OCI-LY1 (cell line): ENCODE measurements around the gene SPATA9.

ENCODE experiments used
- EZH2 ChIP-seq: fragments of 200-600 bp; sonication (generic), shearing (Covaris generic); IDR thresholded peaks from 2 replicates; pipeline ENCODE4 v1.8.0; 2017; ENCODE audit warnings: borderline replicate concordance, mixed run types, mild to moderate bottlenecking, antibody characterized with exemption, low read length, moderate library complexity, mixed read lengths
- TF ChIP-seq, protein P1 (sequence below): fragments of 200-600 bp; sonication (generic), shearing (Covaris generic); IDR thresholded peaks from 2 replicates; pipeline ENCODE4 v1.5.1; 2017; ENCODE audit warnings: mild to moderate bottlenecking, antibody characterized with exemption, low read length, moderate library complexity, mixed read lengths

- TF ChIP-seq, protein P1, sequence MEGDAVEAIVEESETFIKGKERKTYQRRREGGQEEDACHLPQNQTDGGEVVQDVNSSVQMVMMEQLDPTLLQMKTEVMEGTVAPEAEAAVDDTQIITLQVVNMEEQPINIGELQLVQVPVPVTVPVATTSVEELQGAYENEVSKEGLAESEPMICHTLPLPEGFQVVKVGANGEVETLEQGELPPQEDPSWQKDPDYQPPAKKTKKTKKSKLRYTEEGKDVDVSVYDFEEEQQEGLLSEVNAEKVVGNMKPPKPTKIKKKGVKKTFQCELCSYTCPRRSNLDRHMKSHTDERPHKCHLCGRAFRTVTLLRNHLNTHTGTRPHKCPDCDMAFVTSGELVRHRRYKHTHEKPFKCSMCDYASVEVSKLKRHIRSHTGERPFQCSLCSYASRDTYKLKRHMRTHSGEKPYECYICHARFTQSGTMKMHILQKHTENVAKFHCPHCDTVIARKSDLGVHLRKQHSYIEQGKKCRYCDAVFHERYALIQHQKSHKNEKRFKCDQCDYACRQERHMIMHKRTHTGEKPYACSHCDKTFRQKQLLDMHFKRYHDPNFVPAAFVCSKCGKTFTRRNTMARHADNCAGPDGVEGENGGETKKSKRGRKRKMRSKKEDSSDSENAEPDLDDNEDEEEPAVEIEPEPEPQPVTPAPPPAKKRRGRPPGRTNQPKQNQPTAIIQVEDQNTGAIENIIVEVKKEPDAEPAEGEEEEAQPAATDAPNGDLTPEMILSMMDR: peak; percentile 84
- no peak for TF ChIP-seq EZH2
These were observed 18.5 kb downstream of the SPATA9 start for GRCh38 chr5:95664204-95664786.
